ENCODE measurements around the gene RASGEF1B. TPM values are rescaled to one million over a fixed set of nuclear protein-coding genes. Genes with fewer than 3 reads are reported as not detected.

Gene RASGEF1B
- total RNA-seq, 1 experiment from 2014 or later, result 7.5 TPM

- H3K36me3 Mint-ChIP-seq (ENCODE audit: insufficient read depth in 1 of 3, low read depth in 3 of 3), result peaks cover 7 to 31% (median 9%) of the 10 kb centered on the region in 3 experiments; a peak in 4 of 7 replicates
- H3K4me2 ChIP-seq (ENCODE audit: insufficient read depth, insufficient read length, low read length), result no peak overlapping the region
- no CpG with 5 or more reads among the region's 5 CpGs for WGBS (ENCODE audit: extremely low coverage, insufficient read length, low lambda C conversion rate)
- no peak overlapping the region for H2BK5ac ChIP-seq (ENCODE audit: insufficient read length, low read length)
- H3K4me1 Mint-ChIP-seq, result peaks cover 10 to 15% of the 10 kb centered on the region in 2 experiments
- H3K27me3 ChIP-seq (ENCODE audit: insufficient read depth, low read length), result no peaks in the 10 kb centered on the region
- H4K8ac ChIP-seq (replicated peaks; ENCODE audit: insufficient read length, low read depth, low read length), result no peak overlapping the region
- no peak overlapping the region for H2AK5ac ChIP-seq (ENCODE audit: insufficient read length, low read length)
- H4K5ac ChIP-seq (ENCODE audit: insufficient read length, low read depth, low read length), result no peak overlapping the region
- no peaks in the 10 kb centered on the region for H3K79me2 ChIP-seq (ENCODE audit: insufficient read depth, low read length)
- DNase-seq, result no peak
- H3K9me3 ChIP-seq (ENCODE audit: control insufficient read depth, low read depth, low read length), result no peaks in the 10 kb centered on the region
- no peak overlapping the region for H2BK12ac ChIP-seq (ENCODE audit: insufficient read length, low read depth, low read length)
- peaks cover 3% of the 10 kb centered on the region; the same call in 1 of the 2 replicates for H3K4me1 ChIP-seq (ENCODE audit: insufficient read depth, low read length)
- H3K79me1 ChIP-seq (ENCODE audit: insufficient read depth, low read depth, low read length, poor library complexity, severe bottlenecking), result no peaks in the 10 kb centered on the region
- H2BK15ac ChIP-seq (ENCODE audit: low read depth, low read length), result no peak overlapping the region
- H3K9me3 Mint-ChIP-seq, result no peaks in the 10 kb centered on the region
- H3T11ph ChIP-seq (ENCODE audit: low read length), result no peak overlapping the region
- no peak overlapping the region for H2AFZ ChIP-seq (ENCODE audit: low read length)
- H3K27me3 Mint-ChIP-seq (ENCODE audit: low read depth), result no peaks in the 10 kb centered on the region
- no peak overlapping the region for H3K56ac ChIP-seq (ENCODE audit: insufficient read length, low read depth, low read length)
- no peak overlapping the region for H3K27ac Mint-ChIP-seq
- H3K9ac ChIP-seq (ENCODE audit: extremely low read depth, insufficient read length, low read length), result no peak overlapping the region
- no peak overlapping the region for H2BK120ac ChIP-seq (ENCODE audit: low read depth, low read length, poor library complexity, severe bottlenecking)
- TF ChIP-seq CTCF (conservative IDR thresholded peaks at IDR 0.05), result no peak
- no peak overlapping the region for H3K4me3 Mint-ChIP-seq
- no peaks in the 10 kb centered on the region for H4K20me1 ChIP-seq (ENCODE audit: control insufficient read depth, insufficient read depth, insufficient read length)
- H3K23ac ChIP-seq (ENCODE audit: insufficient read length, low read depth, low read length), result no peak overlapping the region
- no peaks in the 10 kb centered on the region for H3K23me2 ChIP-seq (ENCODE audit: insufficient read length, low read depth, low read length, poor library complexity, severe bottlenecking)
- H3K4ac ChIP-seq (ENCODE audit: low read depth, low read length), result no peak overlapping the region
- H3K27ac ChIP-seq (ENCODE audit: insufficient read length, low read depth, low read length), result no peak overlapping the region
- H4K91ac ChIP-seq (ENCODE audit: insufficient read length, low read depth, low read length), result no peak overlapping the region
- no peak overlapping the region for H3K14ac ChIP-seq (ENCODE audit: insufficient read depth, low read length)
- H3K18ac ChIP-seq (ENCODE audit: insufficient read length, low read depth, low read length), result no peak overlapping the region
- no peak overlapping the region for H2BK20ac ChIP-seq (ENCODE audit: low read depth, low read length, poor library complexity, severe bottlenecking)
These were observed 26.5 kb downstream of the RASGEF1B start for GRCh38 chr4:81445196-81445595.

Measured in H9 (cell line).